HG03103 (cell line): ENCODE results near the gene PLCG2.

ENCODE experiments used
- ATAC-seq: cut with Tn5 transposase; IDR thresholded peaks from one replicate; pipeline ENCODE4 v1.9.1; 2021; ENCODE audit warnings: low read depth; ENCODE audit not compliant: unreplicated experiment

The PLCG2 gene

GRCh38 chr16:81813648-81814047 is 34.6 kb downstream of the PLCG2 start:
- ATAC-seq: no peak

GRCh38 chr16:81814751-81815428 is 35.8 kb downstream of the PLCG2 start:
- no peak for ATAC-seq

- ATAC-seq: no peak
These were observed 36.3 kb downstream of the PLCG2 start for GRCh38 chr16:81815429-81815766.

- ATAC-seq: no peak
These were observed 37.3 kb downstream of the PLCG2 start for GRCh38 chr16:81816351-81816750.

GRCh38 chr16:81816793-81817210 is 37.7 kb downstream of the PLCG2 start:
- no peak for ATAC-seq

GRCh38 chr16:81817296-81817695 is 38.2 kb downstream of the PLCG2 start:
- ATAC-seq: no peak

GRCh38 chr16:81817789-81818567 is 38.9 kb downstream of the PLCG2 start:
- ATAC-seq: no peak

GRCh38 chr16:81818568-81818896 is 39.4 kb downstream of the PLCG2 start:
- ATAC-seq: no peak

GRCh38 chr16:81818905-81819304 is 39.8 kb downstream of the PLCG2 start:
- ATAC-seq: no peak

- peak; percentile 39 for ATAC-seq
These were observed 42.5 kb downstream of the PLCG2 start for GRCh38 chr16:81821436-81822128.

GRCh38 chr16:81823111-81823510 is 44.0 kb downstream of the PLCG2 start:
- ATAC-seq: peak; percentile 40

GRCh38 chr16:81823734-81824133 is 44.6 kb downstream of the PLCG2 start:
- no peak for ATAC-seq

- ATAC-seq: no peak
These were observed 47.4 kb downstream of the PLCG2 start for GRCh38 chr16:81826523-81826922.

GRCh38 chr16:81830845-81831540 is 51.9 kb downstream of the PLCG2 start:
- ATAC-seq: no peak

GRCh38 chr16:81831722-81832126 is 52.6 kb downstream of the PLCG2 start:
- ATAC-seq: peak; percentile 60

- ATAC-seq: no peak
These were observed 53.9 kb downstream of the PLCG2 start for GRCh38 chr16:81832801-81833547.

GRCh38 chr16:81833751-81834150 is 54.7 kb downstream of the PLCG2 start:
- ATAC-seq: no peak

GRCh38 chr16:81834868-81835267 is 55.8 kb downstream of the PLCG2 start:
- no peak for ATAC-seq

- ATAC-seq: peak; percentile 54
These were observed 57.4 kb downstream of the PLCG2 start for GRCh38 chr16:81836279-81837054.

- ATAC-seq: no peak
These were observed 58.2 kb downstream of the PLCG2 start for GRCh38 chr16:81837312-81837751.
